GM12872 (cell line): Measurements from ENCODE around the gene TET1.

Source experiments
- CTCF ChIP-seq: IDR thresholded peaks from 3 replicates; pipeline ENCODE4 v1.5.1; 2011; ENCODE audit warnings: low read depth, mild to moderate bottlenecking, low read length, moderate library complexity; ENCODE audit not compliant: insufficient read depth

TET1 gene

GRCh38 chr10:68668972-68669371, 108.8 kb downstream of the TET1 start:
- no peak for TF ChIP-seq CTCF

GRCh38 chr10:68684413-68684812, 124.3 kb downstream of the TET1 start:
- no peak for TF ChIP-seq CTCF

GRCh38 chr10:68696018-68696417, 135.9 kb downstream of the TET1 start:
- no peak for TF ChIP-seq CTCF

DNA sequence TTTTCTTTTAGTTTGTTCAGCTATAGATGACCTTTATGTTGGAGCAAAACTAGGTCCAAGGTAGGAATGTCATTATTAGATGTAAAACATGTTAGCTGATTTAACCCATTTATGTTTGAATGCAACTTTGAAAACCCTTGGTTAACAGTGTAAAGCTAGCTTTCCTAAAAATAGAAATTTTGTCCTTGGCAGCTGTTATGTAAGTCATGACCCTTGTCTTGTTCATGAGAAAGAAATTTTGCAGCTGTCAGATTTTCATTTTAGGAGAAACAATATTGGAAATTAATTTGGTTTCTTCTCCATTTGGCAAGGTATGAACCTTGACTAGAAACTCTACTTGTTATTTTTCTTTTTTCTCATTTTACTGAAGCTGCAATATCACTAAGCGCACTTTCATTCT, 137.0 kb downstream of the TET1 start:
- TF ChIP-seq CTCF, result no peak

- TF ChIP-seq CTCF, result no peak
These were observed 140.1 kb downstream of the TET1 start for GRCh38 chr10:68700197-68700596.

GRCh38 chr10:68705548-68705947, 145.4 kb downstream of the TET1 start:
- no peak for TF ChIP-seq CTCF

DNA sequence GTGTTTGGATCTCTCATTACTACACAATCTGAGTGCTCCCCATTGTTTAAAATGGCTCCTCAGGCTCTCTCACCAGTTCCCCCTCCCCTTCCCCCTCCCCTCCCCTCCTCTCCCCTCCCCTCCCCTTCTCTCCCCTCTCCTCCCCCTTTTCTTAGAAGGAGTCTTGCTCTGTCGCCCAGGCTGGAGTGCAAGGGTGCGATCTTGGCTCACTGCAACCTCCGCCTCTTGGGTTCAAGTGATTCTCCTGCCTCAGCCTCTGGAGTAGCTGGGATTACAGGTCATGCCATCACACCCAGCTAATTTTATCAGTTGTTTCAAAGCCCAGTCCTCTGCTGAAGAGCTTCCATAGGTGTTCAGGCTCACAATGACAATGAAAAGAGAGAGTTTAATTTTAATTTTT, 157.3 kb downstream of the TET1 start:
- no peak for TF ChIP-seq CTCF
